GM12875 (cell line): ENCODE results near the gene TTLL6.
A peak's percentile ranks its signal among the peaks of the same experiment; 100 is the strongest.

Source experiments
- H3K4me3 ChIP-seq: one replicate; pipeline ENCODE4 v1.5.1; 2011; ENCODE audit warnings: low read depth, low read length, control low read depth
- TF ChIP-seq, protein P1 (sequence below): IDR thresholded peaks from 2 replicates; pipeline ENCODE4 v1.5.1; 2011; ENCODE audit warnings: low read depth, mild to moderate bottlenecking, control low read depth, inconsistent platforms, low read length, moderate library complexity, borderline replicate concordance; ENCODE audit not compliant: insufficient read depth

The TTLL6 gene

DNA sequence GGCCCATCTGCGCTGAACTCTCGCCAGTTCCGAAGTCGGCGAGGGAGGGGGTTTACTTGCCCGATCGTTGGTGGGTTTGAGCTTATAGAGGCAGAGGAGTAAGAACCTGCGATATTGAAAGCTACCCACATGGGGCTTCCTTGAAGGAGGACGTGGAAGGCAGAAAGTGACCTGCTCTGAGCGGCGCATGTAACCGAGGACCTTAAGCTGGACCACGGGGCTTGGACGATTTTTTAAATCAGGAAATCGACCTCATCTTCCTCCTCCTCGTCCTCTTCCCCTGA, 92.1 kb downstream of the TTLL6 start:
- TF ChIP-seq, protein P1, sequence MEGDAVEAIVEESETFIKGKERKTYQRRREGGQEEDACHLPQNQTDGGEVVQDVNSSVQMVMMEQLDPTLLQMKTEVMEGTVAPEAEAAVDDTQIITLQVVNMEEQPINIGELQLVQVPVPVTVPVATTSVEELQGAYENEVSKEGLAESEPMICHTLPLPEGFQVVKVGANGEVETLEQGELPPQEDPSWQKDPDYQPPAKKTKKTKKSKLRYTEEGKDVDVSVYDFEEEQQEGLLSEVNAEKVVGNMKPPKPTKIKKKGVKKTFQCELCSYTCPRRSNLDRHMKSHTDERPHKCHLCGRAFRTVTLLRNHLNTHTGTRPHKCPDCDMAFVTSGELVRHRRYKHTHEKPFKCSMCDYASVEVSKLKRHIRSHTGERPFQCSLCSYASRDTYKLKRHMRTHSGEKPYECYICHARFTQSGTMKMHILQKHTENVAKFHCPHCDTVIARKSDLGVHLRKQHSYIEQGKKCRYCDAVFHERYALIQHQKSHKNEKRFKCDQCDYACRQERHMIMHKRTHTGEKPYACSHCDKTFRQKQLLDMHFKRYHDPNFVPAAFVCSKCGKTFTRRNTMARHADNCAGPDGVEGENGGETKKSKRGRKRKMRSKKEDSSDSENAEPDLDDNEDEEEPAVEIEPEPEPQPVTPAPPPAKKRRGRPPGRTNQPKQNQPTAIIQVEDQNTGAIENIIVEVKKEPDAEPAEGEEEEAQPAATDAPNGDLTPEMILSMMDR: no peak
- H3K4me3 ChIP-seq: no peak overlapping the region

GRCh38 chr17:48724251-48725003, 92.6 kb downstream of the TTLL6 start:
- TF ChIP-seq, protein P1: peak; percentile 72
- no peak overlapping the region for H3K4me3 ChIP-seq

- TF ChIP-seq, protein P1: no peak
- no peak overlapping the region for H3K4me3 ChIP-seq
Measured at GRCh38 chr17:48723423-48724250, 93.4 kb downstream of the TTLL6 start.

- TF ChIP-seq, protein P1: no peak
- H3K4me3 ChIP-seq: no peak within 1 kb of the TSS
Measured at GRCh38 chr17:48722915-48723422, 94.1 kb downstream of the TTLL6 start, which contains the start of gene PRAC2. PRAC2 (plus strand) TSS chr17:48723185; CDS start chr17:48724411, 1,226 bp downstream.

- TF ChIP-seq, protein P1: no peak
- no peak within 1 kb of the TSS for H3K4me3 ChIP-seq
Measured at GRCh38 chr17:48722201-48722907, 94.7 kb downstream of the TTLL6 start, which contains the start of gene PRAC1. PRAC1 (minus strand) TSS chr17:48722518; CDS start chr17:48722392, 126 bp downstream.

- no peak overlapping the region for H3K4me3 ChIP-seq
- TF ChIP-seq, protein P1: no peak
Measured at GRCh38 chr17:48721009-48721402, 96.0 kb downstream of the TTLL6 start.
